ENCODE measurements around the gene ACOXL.

ACOXL gene

DNA sequence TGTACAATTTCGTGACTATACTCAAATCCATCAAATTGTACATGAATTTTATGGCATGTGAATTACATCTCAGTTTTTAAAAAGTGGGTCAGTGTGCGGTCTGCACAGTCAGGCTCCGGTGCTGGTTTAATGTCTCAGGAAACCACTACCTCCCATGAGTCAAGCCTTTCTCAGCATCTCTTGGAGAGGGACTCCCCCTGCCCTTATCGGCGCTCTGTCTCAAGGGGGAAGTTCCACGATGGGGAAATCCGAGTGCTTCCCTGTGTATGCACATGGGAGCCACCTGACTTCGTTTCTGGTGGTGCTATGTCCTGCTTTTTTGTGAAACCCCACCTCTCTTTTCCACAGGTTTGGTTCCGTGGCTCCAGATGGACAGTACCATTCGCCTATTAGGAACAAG lies 72.5 kb downstream of the ACOXL start:
- no peak overlapping the region for H3K9ac ChIP-seq (ENCODE audit: low read length)
- no peaks in the 10 kb centered on the region for H3K79me2 ChIP-seq (ENCODE audit: insufficient read depth, low read length)
- no peak overlapping the region for H3K4me3 ChIP-seq (ENCODE audit: insufficient read depth, low read length, poor library complexity, severe bottlenecking)

DNA sequence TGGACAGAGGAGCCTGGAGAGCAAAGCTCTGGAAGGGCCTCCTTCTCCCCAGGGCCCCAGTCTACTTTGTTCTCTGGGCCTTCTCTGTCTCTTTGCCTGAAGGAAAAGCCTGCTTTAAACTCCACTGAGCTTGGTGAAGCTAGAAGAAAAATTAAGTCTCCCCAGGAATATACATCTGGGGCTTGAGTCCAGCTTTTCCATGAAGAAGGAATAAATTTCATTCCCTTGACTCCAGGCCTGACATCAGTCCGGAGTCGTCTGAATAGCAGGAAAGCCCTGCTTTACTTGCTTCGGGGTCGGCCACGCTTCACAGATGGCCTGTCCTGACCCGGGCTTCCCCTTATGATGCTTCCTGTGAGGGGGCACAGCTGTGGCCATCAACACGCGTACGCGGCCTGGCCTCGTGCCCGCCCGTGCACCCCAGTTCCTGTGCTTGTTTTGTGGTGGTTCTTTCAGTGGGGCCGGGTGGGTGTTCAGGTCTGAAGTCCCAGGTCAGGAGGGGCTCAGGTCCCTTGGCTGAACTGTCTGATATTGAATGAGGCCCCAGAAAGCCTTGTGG lies 73.6 kb downstream of the ACOXL start:
- no peaks in the 10 kb centered on the region for H3F3A ChIP-seq (ENCODE audit: insufficient read depth)
- H3K36me3 ChIP-seq (ENCODE audit: low read length) = no peaks in the 10 kb centered on the region
- H4K20me1 ChIP-seq (ENCODE audit: low read depth, low read length) = no peaks in the 10 kb centered on the region
- no peaks in the 10 kb centered on the region for H3K9me3 ChIP-seq (ENCODE audit: insufficient read depth, low read length)
- H3K4me2 ChIP-seq (ENCODE audit: low read depth, low read length, poor library complexity, severe bottlenecking) = no peak overlapping the region
- H3K27me3 ChIP-seq (ENCODE audit: low read length) = no peaks in the 10 kb centered on the region
- no peak overlapping the region for H2AFZ ChIP-seq (ENCODE audit: low read depth, low read length, severe bottlenecking)
- no peaks in the 10 kb centered on the region for H3K9me2 ChIP-seq (replicated peaks; ENCODE audit: insufficient read depth, low read length)
- no peak overlapping the region for H3K9ac ChIP-seq (ENCODE audit: low read length)
- H3K27ac ChIP-seq (ENCODE audit: low read depth, low read length) = no peak overlapping the region
- TF ChIP-seq, protein P1, sequence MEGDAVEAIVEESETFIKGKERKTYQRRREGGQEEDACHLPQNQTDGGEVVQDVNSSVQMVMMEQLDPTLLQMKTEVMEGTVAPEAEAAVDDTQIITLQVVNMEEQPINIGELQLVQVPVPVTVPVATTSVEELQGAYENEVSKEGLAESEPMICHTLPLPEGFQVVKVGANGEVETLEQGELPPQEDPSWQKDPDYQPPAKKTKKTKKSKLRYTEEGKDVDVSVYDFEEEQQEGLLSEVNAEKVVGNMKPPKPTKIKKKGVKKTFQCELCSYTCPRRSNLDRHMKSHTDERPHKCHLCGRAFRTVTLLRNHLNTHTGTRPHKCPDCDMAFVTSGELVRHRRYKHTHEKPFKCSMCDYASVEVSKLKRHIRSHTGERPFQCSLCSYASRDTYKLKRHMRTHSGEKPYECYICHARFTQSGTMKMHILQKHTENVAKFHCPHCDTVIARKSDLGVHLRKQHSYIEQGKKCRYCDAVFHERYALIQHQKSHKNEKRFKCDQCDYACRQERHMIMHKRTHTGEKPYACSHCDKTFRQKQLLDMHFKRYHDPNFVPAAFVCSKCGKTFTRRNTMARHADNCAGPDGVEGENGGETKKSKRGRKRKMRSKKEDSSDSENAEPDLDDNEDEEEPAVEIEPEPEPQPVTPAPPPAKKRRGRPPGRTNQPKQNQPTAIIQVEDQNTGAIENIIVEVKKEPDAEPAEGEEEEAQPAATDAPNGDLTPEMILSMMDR (IDR thresholded peaks at IDR 0.05; ENCODE audit: insufficient read depth, low read length, poor library complexity, severe bottlenecking) = no peak
- TF ChIP-seq EZH2phosphoT487 (conservative IDR thresholded peaks at IDR 0.05; ENCODE audit: low read length) = no peak
- H3K4me3 ChIP-seq (ENCODE audit: insufficient read depth, low read length, poor library complexity, severe bottlenecking) = no peak overlapping the region
- H3K79me2 ChIP-seq (ENCODE audit: insufficient read depth, low read length) = no peaks in the 10 kb centered on the region

More for the DNA sequence above, 72.5 kb downstream of the ACOXL start:
- Histone ChIP-seq H3K36me3 (ENCODE audit: low read length) (no peaks in the 10 kb centered on the region), H3K27ac (ENCODE audit: low read depth, low read length) (no peak overlapping the region), H2AFZ (ENCODE audit: low read depth, low read length, severe bottlenecking) (no peak overlapping the region), H3F3A (ENCODE audit: insufficient read depth) (no peaks in the 10 kb centered on the region), H3K4me2 (ENCODE audit: low read depth, low read length, poor library complexity, severe bottlenecking) (no peak overlapping the region), H3K9me3 (ENCODE audit: insufficient read depth, low read length) (no peaks in the 10 kb centered on the region), H3K9me2 (replicated peaks; ENCODE audit: insufficient read depth, low read length) (no peaks in the 10 kb centered on the region), H4K20me1 (ENCODE audit: low read depth, low read length) (no peaks in the 10 kb centered on the region), H3K27me3 (ENCODE audit: low read length) (no peaks in the 10 kb centered on the region)
- TF ChIP-seq, protein P1 (IDR thresholded peaks at IDR 0.05; ENCODE audit: insufficient read depth, low read length, poor library complexity, severe bottlenecking) = no peak
- no peak for TF ChIP-seq EZH2phosphoT487 (conservative IDR thresholded peaks at IDR 0.05; ENCODE audit: low read length)

DNA sequence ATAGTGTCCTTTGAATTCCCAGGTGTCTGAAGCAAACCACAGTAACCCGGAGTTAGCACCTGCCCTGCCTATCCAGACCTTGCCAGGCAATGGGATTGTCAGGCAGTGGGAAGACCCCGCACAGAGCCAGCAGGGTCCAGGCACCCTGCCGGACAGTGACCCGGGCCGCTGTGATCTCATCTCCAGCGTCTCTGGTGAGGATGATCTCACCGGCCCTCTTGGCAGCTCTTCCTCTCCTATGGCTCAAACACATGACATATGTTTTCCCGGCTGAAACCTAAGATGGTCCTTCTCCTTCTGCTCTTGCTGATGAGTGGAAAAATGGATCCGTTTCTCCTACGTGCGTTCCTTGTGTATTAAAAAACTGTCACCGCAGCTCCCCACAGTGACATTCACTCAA lies 75.1 kb downstream of the ACOXL start:
- TF ChIP-seq, protein P1 (IDR thresholded peaks at IDR 0.05; ENCODE audit: insufficient read depth, low read length, poor library complexity, severe bottlenecking) = no peak
- no peak for TF ChIP-seq EZH2phosphoT487 (conservative IDR thresholded peaks at IDR 0.05; ENCODE audit: low read length)
- Histone ChIP-seq H3K27ac (ENCODE audit: low read depth, low read length) (no peak overlapping the region), H2AFZ (ENCODE audit: low read depth, low read length, severe bottlenecking) (no peak overlapping the region), H4K20me1 (ENCODE audit: low read depth, low read length) (no peaks in the 10 kb centered on the region), H3K9me3 (ENCODE audit: insufficient read depth, low read length) (no peaks in the 10 kb centered on the region), H3K36me3 (ENCODE audit: low read length) (no peaks in the 10 kb centered on the region), H3F3A (ENCODE audit: insufficient read depth) (no peaks in the 10 kb centered on the region), H3K27me3 (ENCODE audit: low read length) (no peaks in the 10 kb centered on the region), H3K9me2 (replicated peaks; ENCODE audit: insufficient read depth, low read length) (no peaks in the 10 kb centered on the region), H3K4me3 (ENCODE audit: insufficient read depth, low read length, poor library complexity, severe bottlenecking) (no peak overlapping the region), H3K9ac (ENCODE audit: low read length) (no peak overlapping the region), H3K4me2 (ENCODE audit: low read depth, low read length, poor library complexity, severe bottlenecking) (no peak overlapping the region), H3K79me2 (ENCODE audit: insufficient read depth, low read length) (no peaks in the 10 kb centered on the region)
